Ishikawa (cell line): Measurements from ENCODE around the gene CLDN1.
A peak's percentile ranks its signal among the peaks of the same experiment; 100 is the strongest.

Source experiments
- CEBPB ChIP-seq: IDR thresholded peaks from 2 replicates; pipeline ENCODE4 v1.6.1; 2012
- EGR1 ChIP-seq: IDR thresholded peaks from 2 replicates; pipeline ENCODE4 v1.6.1; 2012
- EP300 ChIP-seq: IDR thresholded peaks from 2 replicates; pipeline ENCODE4 v1.6.1; 2012; ENCODE audit warnings: borderline replicate concordance
- FOXM1 ChIP-seq: IDR thresholded peaks from 2 replicates; pipeline ENCODE4 v1.6.1; 2012; ENCODE audit warnings: low read depth, borderline replicate concordance
- NFIC ChIP-seq: IDR thresholded peaks from 2 replicates; pipeline ENCODE4 v1.6.1; 2012
- RAD21 ChIP-seq: IDR thresholded peaks from 2 replicates; pipeline ENCODE4 v1.6.1; 2012; ENCODE audit warnings: low read depth
- TAF1 ChIP-seq: IDR thresholded peaks from 2 replicates; pipeline ENCODE4 v1.6.1; 2012; ENCODE audit warnings: low read depth, mild to moderate bottlenecking
- TEAD4 ChIP-seq: IDR thresholded peaks from 2 replicates; pipeline ENCODE4 v1.6.1; 2012
- YY1 ChIP-seq: IDR thresholded peaks from 2 replicates; pipeline ENCODE4 v1.6.1; 2012; ENCODE audit warnings: low read depth
- ZBTB7A ChIP-seq: IDR thresholded peaks from 2 replicates; pipeline ENCODE4 v1.6.1; 2012; ENCODE audit warnings: low read depth
- TF ChIP-seq, protein P1 (sequence below): IDR thresholded peaks from 2 replicates; pipeline ENCODE4 v1.6.1; 2012
- TF ChIP-seq, protein P2 (sequence below): IDR thresholded peaks from 2 replicates; pipeline ENCODE4 v1.6.1; 2012
- TF ChIP-seq, protein P3 (sequence below): IDR thresholded peaks from 2 replicates; pipeline ENCODE4 v1.6.1; 2012; ENCODE audit warnings: low read depth, mild to moderate bottlenecking

GRCh38 chr3:190319660-190320059, 2.6 kb downstream of the CLDN1 start:
- TF ChIP-seq EP300 (no peak), CEBPB (no peak), RAD21 (no peak), EGR1 (no peak; the same call in 1 of the 2 replicates), YY1 (no peak), TAF1 (no peak), TEAD4 (no peak), FOXM1 (no peak), NFIC (peak; percentile 13; the same call in 1 of the 2 replicates), ZBTB7A (no peak)
- TF ChIP-seq, protein P1, sequence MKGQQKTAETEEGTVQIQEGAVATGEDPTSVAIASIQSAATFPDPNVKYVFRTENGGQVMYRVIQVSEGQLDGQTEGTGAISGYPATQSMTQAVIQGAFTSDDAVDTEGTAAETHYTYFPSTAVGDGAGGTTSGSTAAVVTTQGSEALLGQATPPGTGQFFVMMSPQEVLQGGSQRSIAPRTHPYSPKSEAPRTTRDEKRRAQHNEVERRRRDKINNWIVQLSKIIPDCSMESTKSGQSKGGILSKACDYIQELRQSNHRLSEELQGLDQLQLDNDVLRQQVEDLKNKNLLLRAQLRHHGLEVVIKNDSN, result no peak
- TF ChIP-seq, protein P2, sequence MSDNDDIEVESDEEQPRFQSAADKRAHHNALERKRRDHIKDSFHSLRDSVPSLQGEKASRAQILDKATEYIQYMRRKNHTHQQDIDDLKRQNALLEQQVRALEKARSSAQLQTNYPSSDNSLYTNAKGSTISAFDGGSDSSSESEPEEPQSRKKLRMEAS, result no peak
- TF ChIP-seq, protein P3, sequence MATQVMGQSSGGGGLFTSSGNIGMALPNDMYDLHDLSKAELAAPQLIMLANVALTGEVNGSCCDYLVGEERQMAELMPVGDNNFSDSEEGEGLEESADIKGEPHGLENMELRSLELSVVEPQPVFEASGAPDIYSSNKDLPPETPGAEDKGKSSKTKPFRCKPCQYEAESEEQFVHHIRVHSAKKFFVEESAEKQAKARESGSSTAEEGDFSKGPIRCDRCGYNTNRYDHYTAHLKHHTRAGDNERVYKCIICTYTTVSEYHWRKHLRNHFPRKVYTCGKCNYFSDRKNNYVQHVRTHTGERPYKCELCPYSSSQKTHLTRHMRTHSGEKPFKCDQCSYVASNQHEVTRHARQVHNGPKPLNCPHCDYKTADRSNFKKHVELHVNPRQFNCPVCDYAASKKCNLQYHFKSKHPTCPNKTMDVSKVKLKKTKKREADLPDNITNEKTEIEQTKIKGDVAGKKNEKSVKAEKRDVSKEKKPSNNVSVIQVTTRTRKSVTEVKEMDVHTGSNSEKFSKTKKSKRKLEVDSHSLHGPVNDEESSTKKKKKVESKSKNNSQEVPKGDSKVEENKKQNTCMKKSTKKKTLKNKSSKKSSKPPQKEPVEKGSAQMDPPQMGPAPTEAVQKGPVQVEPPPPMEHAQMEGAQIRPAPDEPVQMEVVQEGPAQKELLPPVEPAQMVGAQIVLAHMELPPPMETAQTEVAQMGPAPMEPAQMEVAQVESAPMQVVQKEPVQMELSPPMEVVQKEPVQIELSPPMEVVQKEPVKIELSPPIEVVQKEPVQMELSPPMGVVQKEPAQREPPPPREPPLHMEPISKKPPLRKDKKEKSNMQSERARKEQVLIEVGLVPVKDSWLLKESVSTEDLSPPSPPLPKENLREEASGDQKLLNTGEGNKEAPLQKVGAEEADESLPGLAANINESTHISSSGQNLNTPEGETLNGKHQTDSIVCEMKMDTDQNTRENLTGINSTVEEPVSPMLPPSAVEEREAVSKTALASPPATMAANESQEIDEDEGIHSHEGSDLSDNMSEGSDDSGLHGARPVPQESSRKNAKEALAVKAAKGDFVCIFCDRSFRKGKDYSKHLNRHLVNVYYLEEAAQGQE, result no peak
